HG02759 (cell line): Measurements from ENCODE around the gene EIF4H.
"Not testable (repeated sequence)": the region's sequence is repeated elsewhere in the genome, so short reads cannot be mapped to it uniquely, and the experiment has no call there.

ENCODE experiments used
- ATAC-seq: cut with Tn5 transposase; IDR thresholded peaks from one replicate; pipeline ENCODE4 v1.9.1; 2021; ENCODE audit warnings: mild to moderate bottlenecking, moderate library complexity; ENCODE audit not compliant: unreplicated experiment

Gene EIF4H

DNA sequence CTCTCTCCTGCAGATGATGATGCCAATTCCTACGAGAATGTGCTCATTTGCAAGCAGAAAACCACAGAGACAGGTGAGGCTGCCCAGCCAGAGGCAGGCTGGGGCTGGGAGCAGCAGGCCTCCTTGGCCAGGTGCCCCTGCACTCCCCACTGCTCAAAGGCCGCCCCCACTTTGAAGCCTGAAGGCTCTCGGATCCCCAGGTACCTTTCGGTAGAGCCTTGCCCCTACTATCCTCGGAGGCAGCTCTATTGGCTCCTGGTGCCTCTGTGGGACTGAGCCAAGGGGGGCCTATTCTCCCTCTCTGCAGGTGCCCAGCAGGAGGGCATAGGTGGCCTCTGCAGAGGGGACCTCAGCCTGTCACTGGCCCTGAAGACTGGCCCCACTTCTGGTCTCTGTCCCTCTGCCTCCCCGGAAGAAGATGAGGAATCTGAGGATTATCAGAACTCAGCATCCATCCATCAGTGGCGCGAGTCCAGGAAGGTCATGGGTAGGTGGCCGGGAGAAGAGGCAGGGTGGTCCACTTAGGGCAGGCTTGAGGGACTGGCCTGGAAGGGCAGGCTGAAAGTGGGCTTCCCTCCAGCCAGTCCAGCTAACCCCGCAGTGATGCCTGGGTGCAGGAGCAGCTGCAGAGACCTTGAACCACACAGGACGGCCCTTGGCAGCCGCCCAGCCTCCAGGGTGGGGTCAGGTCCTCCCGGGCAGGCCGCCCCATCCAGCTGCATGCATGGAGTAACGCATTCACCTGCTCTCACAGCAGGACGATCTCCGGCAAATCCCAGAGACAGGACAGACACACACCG, 49.8 kb downstream of the EIF4H start:
- no peak for ATAC-seq

DNA sequence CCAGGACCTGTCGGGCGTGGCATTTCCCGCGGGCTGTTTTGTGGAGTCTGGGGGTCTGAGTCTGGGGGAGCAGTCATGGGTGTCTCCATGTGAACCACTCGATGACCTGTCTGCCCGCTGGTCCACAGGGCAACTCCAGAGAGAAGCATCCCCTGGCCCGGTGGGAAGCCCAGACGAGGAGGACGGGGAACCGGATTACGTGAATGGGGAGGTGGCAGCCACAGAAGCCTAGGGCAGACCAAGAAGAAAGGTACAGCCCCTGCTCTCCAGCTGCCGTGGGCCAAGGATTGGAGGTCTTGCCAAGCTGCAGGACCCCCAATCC, 50.3 kb downstream of the EIF4H start:
- no peak for ATAC-seq

DNA sequence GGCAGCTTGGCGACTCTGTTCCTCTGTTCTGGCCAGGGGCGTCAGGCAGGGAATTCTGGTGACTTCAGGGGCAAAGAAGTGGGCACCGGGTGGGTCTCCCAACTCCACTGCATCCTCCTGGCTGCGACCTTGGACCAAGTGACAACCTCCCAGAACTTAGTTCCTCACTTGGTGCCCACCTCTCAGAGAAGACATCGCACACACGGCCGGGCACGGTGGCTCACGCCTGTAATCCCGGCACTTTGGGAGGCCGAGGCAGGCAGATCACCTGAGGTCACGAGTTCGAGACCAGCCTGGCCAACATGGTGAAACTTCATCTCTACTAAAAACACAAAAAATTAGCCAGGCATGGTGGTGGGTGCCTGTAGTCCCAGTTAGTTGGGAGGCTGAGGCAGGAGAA, 50.8 kb downstream of the EIF4H start:
- not testable (repeated sequence) for ATAC-seq

DNA sequence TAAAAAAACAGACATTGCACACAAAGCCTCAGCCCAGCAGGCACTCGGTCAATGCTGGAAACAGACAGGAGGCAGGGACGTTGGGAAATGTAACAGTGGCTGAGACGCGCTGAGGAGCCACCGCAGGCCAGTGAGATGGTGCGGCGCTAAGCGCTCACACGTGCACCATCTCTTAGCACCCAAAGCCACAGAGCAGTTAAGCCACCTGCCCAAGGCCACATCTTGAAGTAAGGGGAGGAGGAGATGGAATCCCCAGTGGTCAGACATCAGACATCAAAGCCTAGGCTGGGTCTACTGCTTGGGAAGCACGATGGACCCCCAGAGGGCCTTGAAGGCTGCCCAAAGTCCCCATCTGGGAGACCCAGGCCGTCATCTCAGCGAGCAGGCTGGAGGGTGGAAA, 51.2 kb downstream of the EIF4H start:
- no peak for ATAC-seq

DNA sequence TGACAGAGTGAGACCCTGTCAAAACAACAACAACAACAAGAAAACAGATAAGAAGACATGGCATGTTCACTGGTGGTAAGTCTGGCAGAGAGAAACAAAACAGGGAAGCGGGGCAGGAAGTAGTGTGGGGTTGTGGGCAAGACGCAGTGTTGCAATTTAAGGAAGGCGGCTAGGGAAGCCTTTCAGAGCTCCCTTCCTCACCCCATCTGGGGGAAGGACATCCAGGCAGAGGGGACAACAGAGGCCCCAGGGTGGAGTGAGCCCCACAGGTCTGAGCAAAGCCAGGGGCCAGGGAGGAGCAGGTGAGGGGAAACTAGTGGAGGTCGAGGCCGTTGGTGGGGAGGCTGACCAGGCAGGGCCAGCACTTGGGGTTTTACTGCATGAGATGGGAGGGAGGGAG, 52.5 kb downstream of the EIF4H start:
- ATAC-seq: no peak

DNA sequence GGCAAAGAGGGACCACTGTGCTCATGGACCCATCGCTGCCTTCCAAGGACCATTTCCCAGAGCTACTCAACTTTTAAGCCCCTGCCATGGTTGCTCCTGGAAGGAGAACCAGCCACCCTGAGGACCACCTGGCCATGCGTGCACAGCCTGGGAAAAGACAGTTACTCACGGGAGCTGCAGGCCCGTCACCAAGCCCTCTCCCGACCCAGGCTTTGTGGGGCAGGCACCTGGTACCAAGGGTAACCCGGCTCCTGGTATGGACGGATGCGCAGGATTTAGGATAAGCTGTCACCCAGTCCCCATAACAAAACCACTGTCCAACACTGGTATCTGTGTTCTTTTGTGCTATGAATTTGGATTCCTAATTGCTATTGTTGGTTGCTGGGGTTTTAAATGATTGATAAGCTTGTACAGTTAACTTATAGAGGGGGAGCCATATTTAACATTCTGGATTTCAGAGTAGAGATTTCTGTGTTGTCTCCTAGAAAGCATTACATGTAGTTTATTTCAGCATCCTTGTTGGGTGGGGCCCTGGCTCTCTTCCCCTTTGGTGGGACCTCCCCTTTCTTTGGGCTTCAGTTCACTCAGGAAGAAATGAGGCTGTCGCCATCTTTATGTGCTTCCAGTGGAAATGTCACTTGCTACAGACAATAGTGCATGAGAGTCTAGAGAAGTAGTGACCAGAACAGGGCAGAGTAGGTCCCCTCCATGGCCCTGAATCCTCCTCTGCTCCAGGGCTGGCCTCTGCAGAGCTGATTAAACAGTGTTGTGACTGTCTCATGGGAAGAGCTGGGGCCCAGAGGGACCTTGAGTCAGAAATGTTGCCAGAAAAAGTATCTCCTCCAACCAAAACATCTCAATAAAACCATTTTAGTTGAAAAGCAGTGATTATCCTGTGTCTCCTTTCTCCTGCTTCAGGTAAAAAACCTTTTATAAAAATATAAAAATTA, 55.1 kb downstream of the EIF4H start:
- no peak for ATAC-seq

DNA sequence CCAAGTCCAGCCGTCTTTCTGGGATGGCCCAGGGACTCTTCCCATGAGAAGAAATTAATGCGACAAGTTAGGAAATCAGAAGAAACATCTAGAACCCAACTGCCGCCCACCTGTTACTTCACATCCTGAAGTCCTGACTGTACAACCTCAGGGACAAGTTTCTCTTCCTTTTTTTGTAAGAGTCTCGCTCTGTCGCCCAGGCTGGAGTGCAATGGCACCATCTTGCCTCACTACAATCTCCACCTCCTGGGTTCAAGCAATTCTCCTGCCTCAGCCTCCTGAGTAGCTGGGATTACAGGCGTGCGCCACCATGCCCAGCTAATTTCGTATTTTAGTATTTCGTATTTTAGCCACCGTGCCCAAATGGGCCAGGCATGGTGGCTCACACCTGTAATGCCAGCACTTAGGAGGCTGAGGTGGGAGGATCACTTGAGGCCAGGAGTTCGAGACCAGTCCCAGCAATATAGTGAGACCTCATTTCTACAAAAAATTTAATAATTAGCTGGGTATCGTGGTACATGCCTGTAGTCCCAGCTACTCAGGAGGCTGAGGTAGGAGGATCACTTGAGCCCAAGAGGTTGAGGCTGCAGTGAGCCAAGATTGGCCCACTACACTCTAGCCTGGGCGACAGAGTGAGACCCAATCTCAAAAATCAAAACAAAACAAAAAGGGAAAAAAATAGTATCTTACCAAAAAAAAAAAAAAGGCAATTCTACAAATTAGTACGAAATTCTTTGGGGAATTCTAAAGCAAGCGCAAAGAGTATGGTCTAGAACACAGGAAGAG, 56.5 kb downstream of the EIF4H start:
- peak; percentile 26 for ATAC-seq

DNA sequence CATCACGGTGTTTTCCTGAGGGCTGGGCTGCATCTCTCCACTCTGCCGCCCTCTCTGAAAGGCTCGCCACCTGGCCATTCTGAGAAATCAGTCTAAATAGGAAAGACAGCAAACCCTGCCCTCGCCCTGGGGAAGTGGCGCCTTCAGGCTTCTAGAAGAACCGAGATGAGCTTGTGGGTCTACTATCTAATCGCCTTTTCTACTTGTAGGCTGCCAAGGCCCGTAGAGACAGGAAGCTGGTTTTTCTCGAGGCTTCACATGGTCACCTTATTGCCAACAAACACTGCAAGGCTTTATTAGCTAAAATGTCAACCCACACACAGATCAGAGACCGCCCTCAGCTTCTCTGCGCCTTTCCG, 57.1 kb downstream of the EIF4H start:
- peak; percentile 75 for ATAC-seq

DNA sequence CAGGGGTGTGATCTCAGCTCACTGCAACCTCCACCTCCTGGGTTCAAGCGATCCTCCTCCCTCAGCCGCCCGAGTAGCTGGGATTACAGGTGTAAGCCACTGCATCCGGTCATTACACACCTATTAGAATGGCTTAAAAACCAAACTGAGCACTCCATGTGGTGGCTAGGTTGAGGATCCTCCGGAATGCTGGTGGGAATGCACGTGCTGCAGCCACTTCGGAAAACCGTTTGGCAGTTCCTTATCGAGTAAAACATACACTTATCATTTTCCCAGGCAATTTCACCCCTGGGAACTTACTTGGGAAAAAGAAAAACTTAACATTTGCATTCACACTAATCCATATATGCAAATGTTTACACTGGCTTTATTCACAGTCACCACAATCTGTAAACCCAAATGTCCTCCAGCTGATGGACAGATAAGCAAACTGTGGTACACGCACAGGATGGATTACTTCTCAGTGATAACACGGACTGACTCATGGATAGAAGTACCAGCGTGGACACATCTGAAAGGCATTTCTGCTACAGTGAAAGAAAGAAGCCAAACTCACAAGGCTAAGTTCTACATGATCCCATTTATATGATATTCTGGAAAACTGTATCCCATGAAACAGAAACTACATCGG, 59.6 kb downstream of the EIF4H start:
- ATAC-seq: no peak

DNA sequence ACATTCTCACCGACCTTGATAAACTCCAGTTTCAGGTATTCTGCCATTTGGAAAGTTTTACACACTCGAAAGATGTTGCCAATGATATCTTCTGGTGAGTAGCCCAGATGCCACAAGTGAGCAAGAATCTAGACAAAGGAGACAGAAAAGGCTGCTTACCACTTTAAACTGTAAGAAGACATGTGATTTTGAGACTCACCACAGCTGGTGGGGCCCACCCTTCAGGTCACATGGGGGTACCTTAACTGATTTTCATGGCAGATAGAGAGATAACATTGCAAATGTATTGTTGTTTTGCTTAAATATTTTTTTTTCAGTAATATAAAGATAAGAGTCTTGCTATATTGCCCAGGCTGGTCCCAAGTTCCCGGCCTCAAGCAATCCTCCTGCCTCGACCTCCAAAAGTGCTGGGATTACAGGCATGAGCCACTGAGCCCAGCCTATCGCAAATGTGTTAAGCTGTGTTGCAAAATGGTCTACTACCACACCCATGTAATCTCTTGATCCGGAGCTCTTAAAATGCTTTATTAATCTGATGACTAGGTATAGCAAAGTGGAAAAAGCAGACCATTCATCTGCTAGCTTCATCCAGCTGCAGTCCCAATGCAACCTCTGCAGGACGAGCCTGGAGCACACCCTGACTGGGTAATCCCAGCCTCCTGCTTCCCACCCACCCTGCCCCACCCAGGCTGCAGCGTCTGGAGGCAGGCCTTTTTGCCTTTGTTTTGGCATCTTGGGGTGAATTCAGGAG, 61.5 kb downstream of the EIF4H start:
- no peak for ATAC-seq

DNA sequence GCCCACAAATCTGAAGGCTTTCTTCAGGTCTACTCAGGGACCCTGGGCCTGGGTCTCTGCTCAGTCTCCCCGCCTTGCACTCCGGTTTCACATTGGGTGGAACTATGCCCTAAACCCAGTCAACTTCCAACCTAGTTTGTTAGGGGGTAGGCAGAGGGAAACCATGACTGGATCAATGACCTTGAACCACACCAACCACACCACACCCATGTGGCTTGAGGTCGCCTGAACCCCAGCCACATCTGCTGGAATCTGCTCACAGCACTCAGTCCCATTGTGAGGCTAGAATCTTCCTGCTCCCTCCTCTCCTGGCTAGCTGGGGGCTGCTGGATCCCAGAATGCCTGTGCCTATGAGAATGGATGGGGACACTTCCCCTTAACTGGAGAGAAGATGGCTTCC, 62.1 kb downstream of the EIF4H start:
- ATAC-seq: no peak

DNA sequence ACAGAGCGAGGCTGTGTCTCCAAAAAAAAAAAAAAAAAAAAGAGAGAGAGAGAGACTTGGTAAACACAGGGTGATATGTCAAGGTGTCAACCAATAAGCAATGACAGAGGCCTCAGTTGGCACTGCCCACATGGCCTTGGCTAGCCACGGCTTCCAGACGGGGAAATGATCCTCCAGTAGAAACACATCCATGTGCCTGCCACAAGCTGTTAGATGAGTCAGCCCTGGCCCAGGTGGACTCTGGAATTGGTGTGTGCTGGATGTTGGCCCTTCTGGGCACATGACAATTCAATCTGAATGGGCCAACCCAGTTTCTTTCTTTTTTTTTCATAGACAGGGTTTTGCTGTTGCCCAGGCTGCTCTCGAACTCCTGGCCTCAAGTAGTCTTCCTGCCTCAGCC, 66.3 kb downstream of the EIF4H start:
- no peak for ATAC-seq

DNA sequence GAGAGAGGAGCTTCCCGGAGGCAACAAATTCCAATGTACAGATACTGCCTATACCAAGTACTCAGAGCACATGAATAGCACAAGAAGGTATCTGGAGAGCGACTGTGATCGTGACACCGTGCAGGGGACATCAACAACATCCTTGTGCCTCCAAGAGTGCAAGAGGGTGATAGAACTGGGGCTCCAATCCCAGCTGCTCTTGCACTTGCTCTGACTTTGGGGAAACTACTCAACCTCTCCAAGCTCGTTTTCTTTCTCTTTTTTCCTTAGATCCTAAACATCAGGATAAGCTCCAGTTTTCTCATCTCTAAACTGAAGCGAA, 67.9 kb downstream of the EIF4H start:
- ATAC-seq: no peak

DNA sequence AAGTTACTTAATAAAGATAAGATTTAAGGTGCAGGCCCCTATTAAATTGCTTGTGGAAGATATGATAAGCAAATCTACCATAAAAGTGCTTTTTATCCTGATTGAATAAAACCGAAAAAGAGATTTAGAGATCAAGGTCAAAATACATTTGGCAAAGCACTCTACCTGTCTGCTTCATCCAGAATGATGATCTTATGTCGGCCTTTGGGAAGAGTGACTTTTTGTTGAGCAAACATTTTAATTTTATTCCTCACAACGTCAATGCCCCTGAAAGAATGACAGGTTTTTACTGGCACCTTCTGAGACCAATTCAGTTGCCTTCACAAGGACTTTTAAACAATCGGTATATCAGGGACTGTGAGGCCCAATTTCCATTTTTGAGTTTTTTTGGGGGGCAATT, 72.3 kb downstream of the EIF4H start:
- no peak for ATAC-seq
